Left renal cortex interstitium (tissue), 4 donors: Measurements from ENCODE around the gene F8. TPM values are rescaled to one million over a fixed set of nuclear protein-coding genes. Genes with fewer than 3 reads are reported as not detected.
A peak's percentile ranks its signal among the peaks of the same experiment; 100 is the strongest.
"Not testable (repeated sequence)": the region's sequence is repeated elsewhere in the genome, so short reads cannot be mapped to it uniquely, and the experiment has no call there.

Experiments
- DNase-seq, 4 donors: peaks; one replicate each; pipeline ENCODE4 v3.0.0-alpha.2; 2013; ENCODE audit warnings: low read depth in 4 of 4, low spot score in 2 of 4, missing footprints in 1 of 4
- polyA plus RNA-seq, 4 donors: library from polyadenylated mRNA; unstranded; fragments of 120-200 nt; gene quantifications; one replicate each; pipeline ENCODE4 v1.2.1, GENCODE V29; 2013; ENCODE audit not compliant: insufficient read length in 4 of 4

F8 gene
- polyA plus RNA-seq, 4 donors = 12.0 to 17.4 (median 13.3) TPM

- DNase-seq = no peak
Observed at GRCh38 chrX:154988719-154989118, 33.8 kb downstream of the F8 start.

DNA sequence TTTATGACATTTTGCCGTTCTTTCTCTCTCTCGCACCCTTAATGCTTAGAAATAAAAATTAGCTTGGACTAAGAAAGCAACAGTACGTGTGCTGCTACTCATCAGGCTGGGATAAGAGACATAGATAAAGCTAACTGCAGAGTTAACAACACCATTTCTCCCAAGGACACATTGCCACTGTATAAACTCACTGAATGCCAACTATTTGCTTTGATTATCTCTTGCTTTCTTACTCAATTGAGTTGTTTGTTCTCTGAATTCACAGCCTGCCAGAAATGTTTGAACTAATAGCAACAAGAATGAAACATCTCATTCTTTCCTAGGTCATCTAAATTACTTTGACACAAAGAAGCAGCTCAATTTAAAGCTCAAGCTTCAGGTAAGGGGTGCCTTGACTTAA, 34.6 kb downstream of the F8 start:
- DNase-seq = no peak

GRCh38 chrX:154986826-154987575, 35.5 kb downstream of the F8 start:
- DNase-seq = no peak

GRCh38 chrX:154981116-154981411, 41.5 kb downstream of the F8 start:
- no peak for DNase-seq

- DNase-seq = peak in 3 of 4 donors; percentile 26 to 41 (median 35)
Observed at GRCh38 chrX:154980330-154981115, 42.0 kb downstream of the F8 start.

DNA sequence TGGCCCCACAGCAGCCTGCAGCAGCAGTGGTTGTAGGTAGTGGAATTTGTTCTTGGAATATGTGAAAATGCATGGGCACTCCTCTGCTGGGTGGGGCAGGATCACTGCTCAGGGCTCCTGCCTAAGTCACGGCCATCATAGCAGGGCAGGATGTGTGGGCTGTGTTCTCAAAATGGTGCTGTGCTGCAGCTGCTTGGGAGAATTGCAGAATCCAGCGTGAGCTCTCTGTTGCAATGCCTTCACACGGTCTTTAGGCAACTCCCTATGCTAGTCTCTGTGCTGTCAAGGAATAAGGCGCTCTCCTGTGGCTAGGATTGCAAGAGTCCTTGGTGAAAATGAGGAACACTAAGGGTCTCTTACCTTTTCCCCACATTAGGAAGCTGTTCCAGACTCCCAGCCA, 42.9 kb downstream of the F8 start:
- DNase-seq = no peak

DNA sequence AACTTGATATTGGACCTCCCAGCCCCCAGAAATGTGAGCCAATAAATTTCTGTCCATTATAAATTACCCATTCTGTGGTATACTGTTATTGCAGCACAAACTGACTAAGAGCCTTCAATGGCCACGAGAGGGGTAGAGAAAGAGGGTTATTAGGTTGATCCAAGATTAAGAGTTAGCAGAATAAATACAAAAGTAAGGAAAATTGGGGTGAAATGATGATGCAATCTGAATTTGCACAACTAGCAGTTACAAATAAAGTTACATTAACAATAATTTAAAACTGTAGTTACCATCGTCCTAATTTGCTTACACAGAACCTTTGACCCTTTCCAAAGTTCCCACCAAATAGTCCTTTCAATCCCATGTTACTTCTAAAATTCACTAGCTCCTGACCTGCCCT, 54.2 kb downstream of the F8 start:
- no peak for DNase-seq

DNA sequence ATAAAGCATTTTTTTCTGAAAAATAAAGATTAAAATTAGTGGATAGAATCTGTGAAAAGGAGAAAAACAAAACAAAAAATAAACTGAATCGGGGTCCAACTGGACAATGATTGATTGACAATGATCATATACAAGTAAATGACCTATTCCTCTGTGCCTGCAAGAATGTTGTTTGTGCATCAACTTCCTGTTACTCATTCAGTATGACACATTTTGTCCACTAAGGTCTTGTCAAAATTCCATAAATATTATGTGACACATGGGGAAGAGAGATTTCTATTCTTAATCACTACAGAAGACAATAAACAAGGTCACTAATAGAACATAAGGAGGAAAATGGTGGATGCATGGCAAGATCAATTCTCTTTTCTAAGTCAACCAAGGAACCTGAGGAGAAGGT, 54.9 kb downstream of the F8 start:
- no peak for DNase-seq

GRCh38 chrX:154961947-154962346, 60.6 kb downstream of the F8 start:
- DNase-seq = no peak

DNA sequence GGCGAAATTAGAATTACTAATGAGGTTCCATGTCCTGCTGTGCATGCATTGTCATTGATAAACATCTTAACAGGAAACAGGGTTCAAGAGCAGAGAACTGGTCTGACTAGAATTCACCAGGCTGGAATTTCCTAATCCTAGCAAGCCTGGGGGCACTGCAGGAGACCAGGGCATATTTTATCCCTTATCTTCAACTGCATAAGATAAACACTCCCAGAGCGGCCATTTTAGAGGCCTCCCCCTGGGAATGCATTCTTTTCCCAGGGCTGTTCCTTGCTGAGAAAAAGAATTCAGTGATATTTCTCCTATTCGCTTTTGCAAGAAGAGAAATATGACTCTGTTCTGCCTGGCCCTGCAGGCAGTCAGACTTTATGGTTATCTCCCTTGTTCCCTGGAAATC, 66.7 kb downstream of the F8 start:
- DNase-seq = not testable (repeated sequence)

DNA sequence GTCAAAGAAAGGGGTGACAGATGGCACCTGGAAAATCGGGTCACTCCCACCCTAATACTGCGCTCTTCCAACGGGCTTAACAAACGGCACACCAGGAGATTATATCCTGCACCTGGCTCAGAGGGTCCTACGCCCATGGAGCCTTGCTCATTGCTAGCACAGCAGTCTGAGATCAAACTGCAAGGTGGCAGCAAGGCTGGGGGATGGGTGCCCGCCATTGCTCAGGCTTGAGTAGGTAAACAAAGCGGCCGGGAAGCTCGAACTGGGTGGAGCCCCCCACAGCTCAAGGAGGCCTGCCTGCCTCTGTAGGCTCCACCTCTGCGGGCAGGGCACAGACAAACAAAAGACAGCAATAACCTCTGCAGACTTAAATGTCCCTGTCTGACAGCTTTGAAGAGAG, 83.3 kb downstream of the F8 start:
- DNase-seq = not testable (repeated sequence)

DNA sequence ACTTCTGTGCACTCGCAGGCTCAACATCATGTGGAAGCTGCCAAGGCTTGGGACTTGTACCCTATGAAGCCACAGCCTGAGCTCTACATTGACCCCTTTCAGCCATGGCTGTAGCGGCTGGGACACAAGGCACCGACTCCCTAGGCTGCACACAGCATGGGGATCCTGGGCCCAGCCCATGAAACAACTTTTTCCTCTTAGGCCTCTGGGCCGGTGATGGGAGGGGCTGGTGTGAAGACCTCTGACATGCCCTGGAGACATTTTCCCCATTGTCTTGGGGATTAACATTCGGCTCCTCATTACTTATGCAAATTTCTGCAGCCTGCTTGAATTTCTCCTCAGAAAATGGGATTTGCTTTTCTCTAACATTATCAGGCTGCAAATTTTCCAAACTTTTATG, 97.8 kb downstream of the F8 start:
- DNase-seq = not testable (repeated sequence)

GRCh38 chrX:154918060-154918483, 104.5 kb downstream of the F8 start:
- peak; percentile 37 to 71 (median 49) for DNase-seq

- no peak for DNase-seq
Observed at GRCh38 chrX:154914052-154914451, 108.5 kb downstream of the F8 start.

DNA sequence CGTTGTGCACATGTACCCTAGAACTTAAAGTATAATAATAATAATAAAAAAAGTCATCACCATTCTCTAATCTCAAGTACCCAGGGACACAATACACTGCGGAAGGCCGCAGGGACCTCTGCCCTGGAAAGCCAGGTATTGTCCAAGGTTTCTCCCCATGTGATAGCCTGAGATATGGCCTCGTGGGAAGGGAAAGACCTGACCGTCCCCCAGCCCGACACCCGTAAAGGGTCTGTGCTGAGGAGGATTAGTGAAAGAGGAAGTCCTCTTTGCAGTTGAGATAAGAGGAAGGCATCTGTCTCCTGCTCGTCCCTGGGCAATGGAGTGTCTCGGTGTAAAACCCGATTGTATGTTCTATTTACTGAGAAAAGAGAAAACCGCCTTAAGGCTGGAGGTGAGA, 112.0 kb downstream of the F8 start:
- not testable (repeated sequence) for DNase-seq

GRCh38 chrX:154910048-154910447, 112.5 kb downstream of the F8 start:
- not testable (repeated sequence) for DNase-seq

- DNase-seq = no peak
Observed at GRCh38 chrX:154908821-154909220, 113.7 kb downstream of the F8 start.

- no peak for DNase-seq
Observed at GRCh38 chrX:154902408-154902807, 120.1 kb downstream of the F8 start.

GRCh38 chrX:154900323-154900722, 122.2 kb downstream of the F8 start:
- no peak for DNase-seq

- no peak for DNase-seq
Observed at GRCh38 chrX:154892296-154892695, 130.2 kb downstream of the F8 start.

GRCh38 chrX:154890990-154891639, 131.4 kb downstream of the F8 start:
- no peak for DNase-seq

DNA sequence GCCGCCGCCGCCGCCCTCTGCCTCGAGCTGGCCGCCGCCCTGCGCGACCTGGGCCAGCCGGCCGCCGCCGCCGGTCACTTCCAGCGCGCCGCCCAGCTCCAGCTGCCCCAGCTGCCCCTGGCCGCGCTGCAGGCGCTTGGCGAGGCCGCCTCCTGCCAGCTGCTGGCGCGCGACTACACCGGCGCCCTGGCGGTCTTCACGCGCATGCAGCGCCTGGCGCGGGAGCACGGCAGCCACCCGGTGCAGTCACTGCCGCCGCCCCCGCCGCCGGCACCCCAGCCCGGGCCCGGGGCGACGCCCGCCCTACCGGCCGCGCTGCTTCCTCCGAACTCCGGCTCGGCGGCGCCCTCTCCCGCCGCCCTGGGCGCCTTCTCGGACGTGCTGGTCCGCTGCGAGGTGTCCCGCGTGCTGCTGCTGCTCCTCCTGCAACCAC, 135.7 kb downstream of the F8 start:
- DNase-seq = not testable (repeated sequence)
